Adrenal gland (tissue), 5 donors: ENCODE results near the gene LRRC41.

ENCODE experiments used
- CTCF ChIP-seq, 6 experiments: fragments of 450-650 bp in 4 of 6; fragments of 200-600 bp in 2 of 6; sonication (generic) in 1 of 6; IDR thresholded peaks; 1 replicate in 5 of 6; 2 replicates in 1 of 6; pipeline versions ENCODE4 v1.5.1 to v1.8.0; 2016 to 2021; ENCODE audit warnings: antibody characterized with exemption in 6 of 6, mild to moderate bottlenecking in 2 of 6, moderate library complexity in 1 of 6
- POLR2A ChIP-seq, 2 donors: fragments of 450-650 bp; IDR thresholded peaks; one replicate each; pipeline ENCODE4 v1.6.1; 2017; ENCODE audit warnings: antibody characterized with exemption in 2 of 2, mild to moderate bottlenecking in 2 of 2, moderate library complexity in 1 of 2
- donor health status: DM: no; HTN: no; CAD: no.

- no peak for TF ChIP-seq CTCF (IDR thresholded peaks at IDR 0.05)
- TF ChIP-seq POLR2A (IDR thresholded peaks at IDR 0.05), result no peak
Measured at GRCh38 chr1:46306159-46306530, 2.7 kb upstream of the LRRC41 start.
